ENCODE data around the gene COL13A1.

DNA sequence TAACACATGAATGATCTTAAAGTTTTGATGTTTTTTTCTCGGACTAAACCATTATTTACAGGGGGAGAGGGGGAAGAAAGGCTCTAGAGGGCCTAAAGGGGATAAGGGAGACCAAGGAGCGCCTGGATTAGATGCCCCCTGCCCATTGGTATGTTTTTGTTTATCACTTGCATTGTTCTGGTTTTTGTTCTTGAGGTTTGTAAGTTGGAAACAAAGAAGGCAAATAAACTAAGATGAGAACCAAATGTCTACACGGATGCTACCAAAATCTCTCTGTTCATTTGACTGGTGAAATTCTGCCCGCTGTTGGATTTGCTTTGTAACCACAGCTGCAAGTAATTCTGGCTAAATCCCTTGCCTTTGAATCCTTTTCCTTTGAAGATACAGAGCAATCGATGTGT lies 151.1 kb downstream of the COL13A1 start:
- TF ChIP-seq, protein P1, sequence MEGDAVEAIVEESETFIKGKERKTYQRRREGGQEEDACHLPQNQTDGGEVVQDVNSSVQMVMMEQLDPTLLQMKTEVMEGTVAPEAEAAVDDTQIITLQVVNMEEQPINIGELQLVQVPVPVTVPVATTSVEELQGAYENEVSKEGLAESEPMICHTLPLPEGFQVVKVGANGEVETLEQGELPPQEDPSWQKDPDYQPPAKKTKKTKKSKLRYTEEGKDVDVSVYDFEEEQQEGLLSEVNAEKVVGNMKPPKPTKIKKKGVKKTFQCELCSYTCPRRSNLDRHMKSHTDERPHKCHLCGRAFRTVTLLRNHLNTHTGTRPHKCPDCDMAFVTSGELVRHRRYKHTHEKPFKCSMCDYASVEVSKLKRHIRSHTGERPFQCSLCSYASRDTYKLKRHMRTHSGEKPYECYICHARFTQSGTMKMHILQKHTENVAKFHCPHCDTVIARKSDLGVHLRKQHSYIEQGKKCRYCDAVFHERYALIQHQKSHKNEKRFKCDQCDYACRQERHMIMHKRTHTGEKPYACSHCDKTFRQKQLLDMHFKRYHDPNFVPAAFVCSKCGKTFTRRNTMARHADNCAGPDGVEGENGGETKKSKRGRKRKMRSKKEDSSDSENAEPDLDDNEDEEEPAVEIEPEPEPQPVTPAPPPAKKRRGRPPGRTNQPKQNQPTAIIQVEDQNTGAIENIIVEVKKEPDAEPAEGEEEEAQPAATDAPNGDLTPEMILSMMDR (IDR thresholded peaks at IDR 0.05) = no peak
- no peak for TF ChIP-seq POLR2A (IDR thresholded peaks at IDR 0.05)

Data from vagina (tissue), 2 donors.